Measurements from ENCODE around the gene PON2.

GRCh38 chr7:95473276-95473985 is 38.6 kb upstream of the PON2 start:
- TF ChIP-seq ZNF362 (tag by site-specific recombination; IDR thresholded peaks at IDR 0.05) (no peak), CTCF (tag by site-specific recombination; IDR thresholded peaks at IDR 0.05) (no peak), ZNF354C (tag by site-specific recombination; IDR thresholded peaks at IDR 0.05; ENCODE audit: borderline replicate concordance, low read depth) (no peak), ZEB2 (tag by site-specific recombination; IDR thresholded peaks at IDR 0.05) (no peak), ZNF140 (tag by site-specific recombination; IDR thresholded peaks at IDR 0.05) (no peak)
